Aorta (tissue), 5 donors: ENCODE measurements around the gene PLEKHA4. TPM values are rescaled to one million over a fixed set of nuclear protein-coding genes. Genes with fewer than 3 reads are reported as not detected.
"Not testable (repeated sequence)": the region's sequence is repeated elsewhere in the genome, so short reads cannot be mapped to it uniquely, and the experiment has no call there.

Source experiments
- ATAC-seq: fragments of 200-7000 bp; cut with Tn5 transposase; one replicate; pipeline ENCODE4 v1.9.1; 2022; ENCODE audit warnings: moderate library complexity; ENCODE audit not compliant: low FRiP score
- DNase-seq, 2 donors: peaks; one replicate each; pipeline ENCODE4 v3.0.0-alpha.2; 2020
- H3K27ac ChIP-seq, 2 donors: one replicate each; pipeline ENCODE4 v1.5.1; 2013; ENCODE audit warnings: low read length in 2 of 2, mild to moderate bottlenecking in 2 of 2, moderate library complexity in 2 of 2, control low read depth in 1 of 2, inconsistent platforms in 1 of 2, low read depth in 1 of 2
- H3K27me3 ChIP-seq, 2 donors: one replicate each; pipeline ENCODE4 v1.6.1; 2013; ENCODE audit warnings: control low read depth in 1 of 2, low read length in 1 of 2, mild to moderate bottlenecking in 1 of 2, moderate library complexity in 1 of 2; ENCODE audit not compliant: insufficient read depth in 2 of 2, control insufficient read depth in 1 of 2
- H3K36me3 ChIP-seq, 2 donors: one replicate each; pipeline ENCODE4 v1.6.1; 2013; ENCODE audit warnings: control low read depth in 1 of 2, low read length in 1 of 2, mild to moderate bottlenecking in 1 of 2; ENCODE audit not compliant: insufficient read depth in 2 of 2, control insufficient read depth in 1 of 2
- H3K4me1 ChIP-seq, 2 donors: one replicate each; pipeline ENCODE4 v1.6.1; 2013; ENCODE audit warnings: low read length in 2 of 2, control low read depth in 1 of 2, mild to moderate bottlenecking in 1 of 2, moderate library complexity in 1 of 2; ENCODE audit not compliant: insufficient read depth in 2 of 2, control insufficient read depth in 1 of 2
- H3K4me3 ChIP-seq, 2 donors: one replicate each; pipeline ENCODE4 v1.5.1; 2013; ENCODE audit warnings: low read length in 2 of 2, control low read depth in 1 of 2, mild to moderate bottlenecking in 1 of 2
- H3K9me3 ChIP-seq: one replicate; pipeline ENCODE4 v1.6.1; 2013; ENCODE audit warnings: mild to moderate bottlenecking, low read length; ENCODE audit not compliant: control insufficient read depth
- WGBS, 2 donors: extraction: QIAGEN DNeasy Blood & Tissue Kit; methylation state at CpG; one replicate each; pipeline ENCODE4 v1.1.7; 2013; 5-methylcytosine and 5-hydroxymethylcytosine counted together
- intact Hi-C, 2 donors: fragments of 100-400 bp; cut with DNase I; formaldehyde crosslinking; loops; one replicate each; pipeline versions ENCODE4 v1.14.2 to v1.15.0; 2022
- polyA plus RNA-seq, 2 donors: library from polyadenylated mRNA; stranded (reverse); fragments of 200-250 nt; gene quantifications; one replicate each; pipeline ENCODE4 v1.2.3, GENCODE V29; 2013
- total RNA-seq, 2 donors: library from RNA; stranded (reverse); fragmentation: NEBNext Ultra II Directional; extraction: Animal tissue kit (Norgen Biotek cat#: 25700); gene quantifications; one replicate each; pipeline ENCODE4 v1.2.1, GENCODE V29; 2021
- donor health status: healthy with polysubstance abuse.
- donor health status: Bipolar disorder and iron deficiency.
- donor health status: DM: no; HTN: no; CAD: no.
- donor health status: DM: no; HTN: no; CAD: no.
- donor health status: DM: yes; HTN: yes; CAD: no.

PLEKHA4 gene
- total and polyA plus RNA-seq, 4 donors: 94.9 to 223 (median 145) TPM

GRCh38 chr19:48907671-48908070 is 39.3 kb upstream of the PLEKHA4 start:
- H3K4me3 ChIP-seq: no peak overlapping the region
- ATAC-seq: no peak
- no peaks in the 10 kb centered on the region for H3K27me3 ChIP-seq
- H3K36me3 ChIP-seq: peaks cover 5 to 11% of the 10 kb centered on the region in 2 donors
- no peak overlapping the region for H3K27ac ChIP-seq
- intact Hi-C loops: no loop called here
- no peaks in the 10 kb centered on the region for H3K9me3 ChIP-seq
- H3K4me1 ChIP-seq: peaks cover 0 to under 1% of the 10 kb centered on the region in 2 donors
- WGBS, 2 donors: 89 to 91% methylated on average over 14 of the region's 14 CpGs
- no peak for DNase-seq

GRCh38 chr19:48906324-48906723 is 37.9 kb upstream of the PLEKHA4 start:
- Histone ChIP-seq H3K4me1 (peaks cover 0 to 1% of the 10 kb centered on the region in 2 donors), H3K36me3 (peaks cover 2 to 10% of the 10 kb centered on the region in 2 donors), H3K4me3 (no peak overlapping the region), H3K27me3 (no peaks in the 10 kb centered on the region), H3K9me3 (no peaks in the 10 kb centered on the region), H3K27ac (no peak overlapping the region)
- intact Hi-C loops: no loop called here
- ATAC-seq (no peak), DNase-seq (no peak)
- 96 to 97% methylated on average over 10 of the region's 10 CpGs for WGBS, 2 donors

- ATAC-seq (no peak), DNase-seq (no peak)
- 93 to 95% methylated on average over 14 of the region's 14 CpGs for WGBS, 2 donors
- intact Hi-C loops: no loop called here
- H3K27ac ChIP-seq: no peak overlapping the region
- H3K4me1 ChIP-seq: peaks cover 0 to 1% of the 10 kb centered on the region in 2 donors
- H3K9me3 ChIP-seq: no peaks in the 10 kb centered on the region
- H3K27me3 ChIP-seq: no peaks in the 10 kb centered on the region
- H3K36me3 ChIP-seq: peaks cover 2 to 7% of the 10 kb centered on the region in 2 donors
- H3K4me3 ChIP-seq: no peak overlapping the region
Measured at GRCh38 chr19:48905664-48906063, 37.2 kb upstream of the PLEKHA4 start.

GRCh38 chr19:48903788-48904187 is 35.4 kb upstream of the PLEKHA4 start:
- not testable (repeated sequence) for H3K9me3 ChIP-seq, DNase-seq, ATAC-seq, H3K4me1 ChIP-seq, H3K4me3 ChIP-seq, H3K27me3 ChIP-seq, H3K27ac ChIP-seq, H3K36me3 ChIP-seq
- intact Hi-C loops: loop anchor here in 1 of 2 donors (5.0 kb wide), 1 partner anchor 69 kb away; no protein-coding TSS in a partner anchor

GRCh38 chr19:48902291-48902690 is 33.9 kb upstream of the PLEKHA4 start:
- intact Hi-C loops: loop anchor here in 1 of 2 donors (5.0 kb wide), 1 partner anchor 70 kb away; no protein-coding TSS in a partner anchor
- not testable (repeated sequence) for H3K27me3 ChIP-seq, ATAC-seq, H3K9me3 ChIP-seq, H3K4me1 ChIP-seq, H3K36me3 ChIP-seq, H3K4me3 ChIP-seq, DNase-seq, H3K27ac ChIP-seq
- WGBS, 2 donors: 92 to 96% methylated on average over 7 of the region's 7 CpGs

- intact Hi-C loops: loop anchor here (2.0 to 5.0 kb wide), 2 partner anchors 54 to 72 kb away; partner anchors contain the start of gene BAX (in 1 of the 2)
- Histone ChIP-seq H3K27ac (peak overlapping the region in 1 of 2 donors; percentile 66), H3K4me3 (peak overlapping the region; percentile 38 to 75), H3K27me3 (no peaks in the 10 kb centered on the region), H3K36me3 (no peaks in the 10 kb centered on the region), H3K9me3 (no peaks in the 10 kb centered on the region), H3K4me1 (peaks cover 0 to 1% of the 10 kb centered on the region in 2 donors)
- DNase-seq (no peak), ATAC-seq (peak; percentile 27)
- WGBS, 2 donors: 5 to 6% methylated on average over 23 to 24 of the region's 24 CpGs
Measured at GRCh38 chr19:48900477-48901406, 32.3 kb upstream of the PLEKHA4 start.

- H3K4me1 ChIP-seq: peaks cover 0 to 1% of the 10 kb centered on the region in 2 donors
- peak within 1 kb of the TSS; percentile 38 to 75 for H3K4me3 ChIP-seq
- no peaks in the 10 kb centered on the region for H3K36me3 ChIP-seq
- peak within 1 kb of the TSS; percentile 15 to 66 for H3K27ac ChIP-seq
- ATAC-seq (peak; percentile 98), DNase-seq (peak; percentile 99 to 100)
- intact Hi-C loops: loop anchor here (2.0 to 5.0 kb wide), 2 partner anchors 55 to 72 kb away; partner anchors contain the start of gene BAX (in 1 of the 2)
- 7% methylated on average over 34 of the region's 34 CpGs for WGBS, 2 donors
- H3K27me3 ChIP-seq: no peaks in the 10 kb centered on the region
- H3K9me3 ChIP-seq: no peaks in the 10 kb centered on the region
Measured at GRCh38 chr19:48899781-48900476, 31.5 kb upstream of the PLEKHA4 start, which contains the start of gene NUCB1. NUCB1 (plus strand) TSS chr19:48900312; CDS start chr19:48900797, 485 bp downstream.

GRCh38 chr19:48899386-48899749 is 31.0 kb upstream of the PLEKHA4 start:
- H3K9me3 ChIP-seq, DNase-seq, ATAC-seq, H3K4me1 ChIP-seq, intact Hi-C loops, H3K27me3 ChIP-seq, H3K36me3 ChIP-seq, H3K4me3 ChIP-seq: not testable (repeated sequence)
- WGBS, 2 donors: 85 to 87% methylated on average over 11 of the region's 11 CpGs
- peak overlapping the region in 1 of 2 donors; percentile 15 for H3K27ac ChIP-seq
